Activated naive CD4-positive, alpha-beta T cell treated with anti-CD3 and anti-CD28 coated beads, Interleukin-2, amount 50 U/mL, for 24 hours (primary cell): ENCODE measurements around the gene DYNC1LI2.
"Not testable (repeated sequence)": the region's sequence is repeated elsewhere in the genome, so short reads cannot be mapped to it uniquely, and the experiment has no call there.

ENCODE experiments used
- H3K27ac Mint-ChIP-seq: one replicate; pipeline ENCODE4 v1.8.0; 2021; ENCODE audit warnings: mild to moderate bottlenecking, mixed read lengths
- H3K27me3 Mint-ChIP-seq: one replicate; pipeline ENCODE4 v1.8.0; 2021; ENCODE audit warnings: mixed read lengths
- H3K36me3 Mint-ChIP-seq: one replicate; pipeline ENCODE4 v1.8.0; 2021; ENCODE audit warnings: mixed read lengths
- H3K4me1 Mint-ChIP-seq: one replicate; pipeline ENCODE4 v1.8.0; 2021; ENCODE audit warnings: mixed read lengths
- H3K4me3 Mint-ChIP-seq: one replicate; pipeline ENCODE4 v1.8.0; 2021; ENCODE audit warnings: mild to moderate bottlenecking, mixed read lengths
- H3K9me3 Mint-ChIP-seq: one replicate; pipeline ENCODE4 v1.8.0; 2021; ENCODE audit warnings: mixed read lengths

DYNC1LI2 gene

GRCh38 chr16:66695471-66695934 lies 55.9 kb downstream of the DYNC1LI2 start:
- no peak overlapping the region for H3K27ac Mint-ChIP-seq
- H3K9me3 Mint-ChIP-seq: no peaks in the 10 kb centered on the region
- H3K27me3 Mint-ChIP-seq: peaks cover 4% of the 10 kb centered on the region
- peaks cover 12% of the 10 kb centered on the region for H3K4me1 Mint-ChIP-seq
- H3K36me3 Mint-ChIP-seq: no peaks in the 10 kb centered on the region
- peak overlapping the region; percentile 79 for H3K4me3 Mint-ChIP-seq

GRCh38 chr16:66693149-66693548 lies 58.3 kb downstream of the DYNC1LI2 start:
- Mint-ChIP-seq H3K4me1 (peaks cover 12% of the 10 kb centered on the region), H3K27me3 (peaks cover 4% of the 10 kb centered on the region), H3K36me3 (no peaks in the 10 kb centered on the region), H3K27ac (no peak overlapping the region), H3K4me3 (no peak overlapping the region), H3K9me3 (no peaks in the 10 kb centered on the region)

GRCh38 chr16:66692341-66692740 lies 59.1 kb downstream of the DYNC1LI2 start:
- Mint-ChIP-seq H3K4me1 (peaks cover 12% of the 10 kb centered on the region), H3K36me3 (no peaks in the 10 kb centered on the region), H3K9me3 (no peaks in the 10 kb centered on the region), H3K27ac (no peak overlapping the region), H3K27me3 (peaks cover 4% of the 10 kb centered on the region), H3K4me3 (no peak overlapping the region)

- Mint-ChIP-seq H3K4me3 (no peak overlapping the region), H3K27me3 (peaks cover 4% of the 10 kb centered on the region), H3K4me1 (peaks cover 12% of the 10 kb centered on the region), H3K36me3 (no peaks in the 10 kb centered on the region), H3K9me3 (no peaks in the 10 kb centered on the region), H3K27ac (no peak overlapping the region)
These were observed 60.2 kb downstream of the DYNC1LI2 start for GRCh38 chr16:66691234-66691633.

- Mint-ChIP-seq H3K27me3 (peaks cover 4% of the 10 kb centered on the region), H3K36me3 (no peaks in the 10 kb centered on the region), H3K27ac (no peak overlapping the region), H3K9me3 (no peaks in the 10 kb centered on the region), H3K4me1 (peaks cover 6% of the 10 kb centered on the region), H3K4me3 (no peak overlapping the region)
These were observed 61.1 kb downstream of the DYNC1LI2 start for GRCh38 chr16:66690106-66690847.

- Mint-ChIP-seq H3K27me3 (peaks cover 2% of the 10 kb centered on the region), H3K27ac (no peak overlapping the region), H3K9me3 (no peaks in the 10 kb centered on the region), H3K4me1 (no peaks in the 10 kb centered on the region), H3K36me3 (no peaks in the 10 kb centered on the region), H3K4me3 (no peak overlapping the region)
These were observed 62.1 kb downstream of the DYNC1LI2 start for GRCh38 chr16:66689282-66689681.

GRCh38 chr16:66687906-66688625 lies 63.3 kb downstream of the DYNC1LI2 start:
- Mint-ChIP-seq H3K27ac (no peak overlapping the region), H3K27me3 (no peaks in the 10 kb centered on the region), H3K36me3 (no peaks in the 10 kb centered on the region), H3K4me1 (no peaks in the 10 kb centered on the region), H3K9me3 (no peaks in the 10 kb centered on the region), H3K4me3 (no peak overlapping the region)

GRCh38 chr16:66685501-66686115 lies 65.8 kb downstream of the DYNC1LI2 start:
- not testable (repeated sequence) for H3K36me3 Mint-ChIP-seq, H3K27me3 Mint-ChIP-seq, H3K4me1 Mint-ChIP-seq, H3K4me3 Mint-ChIP-seq, H3K27ac Mint-ChIP-seq, H3K9me3 Mint-ChIP-seq

GRCh38 chr16:66682271-66682670 lies 69.1 kb downstream of the DYNC1LI2 start:
- H3K27me3 Mint-ChIP-seq: no peaks in the 10 kb centered on the region
- no peak overlapping the region for H3K27ac Mint-ChIP-seq
- H3K4me1 Mint-ChIP-seq: no peaks in the 10 kb centered on the region
- no peaks in the 10 kb centered on the region for H3K36me3 Mint-ChIP-seq
- no peaks in the 10 kb centered on the region for H3K9me3 Mint-ChIP-seq
- H3K4me3 Mint-ChIP-seq: no peak overlapping the region

GRCh38 chr16:66681676-66682075 lies 69.7 kb downstream of the DYNC1LI2 start:
- no peaks in the 10 kb centered on the region for H3K9me3 Mint-ChIP-seq
- no peak overlapping the region for H3K27ac Mint-ChIP-seq
- no peaks in the 10 kb centered on the region for H3K4me1 Mint-ChIP-seq
- H3K27me3 Mint-ChIP-seq: no peaks in the 10 kb centered on the region
- no peaks in the 10 kb centered on the region for H3K36me3 Mint-ChIP-seq
- no peak overlapping the region for H3K4me3 Mint-ChIP-seq

GRCh38 chr16:66678337-66678736 lies 73.1 kb downstream of the DYNC1LI2 start:
- no peak overlapping the region for H3K27ac Mint-ChIP-seq
- no peaks in the 10 kb centered on the region for H3K9me3 Mint-ChIP-seq
- H3K36me3 Mint-ChIP-seq: no peaks in the 10 kb centered on the region
- H3K4me3 Mint-ChIP-seq: no peak overlapping the region
- H3K27me3 Mint-ChIP-seq: no peaks in the 10 kb centered on the region
- H3K4me1 Mint-ChIP-seq: no peaks in the 10 kb centered on the region

- no peaks in the 10 kb centered on the region for H3K36me3 Mint-ChIP-seq
- H3K4me1 Mint-ChIP-seq: no peaks in the 10 kb centered on the region
- H3K27ac Mint-ChIP-seq: no peak overlapping the region
- no peaks in the 10 kb centered on the region for H3K27me3 Mint-ChIP-seq
- H3K9me3 Mint-ChIP-seq: no peaks in the 10 kb centered on the region
- H3K4me3 Mint-ChIP-seq: no peak overlapping the region
These were observed 73.6 kb downstream of the DYNC1LI2 start for GRCh38 chr16:66677836-66678235.

- Mint-ChIP-seq H3K4me1 (no peaks in the 10 kb centered on the region), H3K9me3 (no peaks in the 10 kb centered on the region), H3K36me3 (no peaks in the 10 kb centered on the region), H3K4me3 (no peak overlapping the region), H3K27me3 (no peaks in the 10 kb centered on the region), H3K27ac (no peak overlapping the region)
These were observed 74.2 kb downstream of the DYNC1LI2 start for GRCh38 chr16:66677179-66677578.

GRCh38 chr16:66676599-66676998 lies 74.8 kb downstream of the DYNC1LI2 start:
- Mint-ChIP-seq H3K9me3 (no peaks in the 10 kb centered on the region), H3K36me3 (no peaks in the 10 kb centered on the region), H3K4me1 (no peaks in the 10 kb centered on the region), H3K27ac (no peak overlapping the region), H3K4me3 (no peak overlapping the region), H3K27me3 (no peaks in the 10 kb centered on the region)

GRCh38 chr16:66673691-66674090 lies 77.7 kb downstream of the DYNC1LI2 start:
- Mint-ChIP-seq H3K4me1 (no peaks in the 10 kb centered on the region), H3K27ac (no peak overlapping the region), H3K36me3 (no peaks in the 10 kb centered on the region), H3K9me3 (no peaks in the 10 kb centered on the region), H3K27me3 (no peaks in the 10 kb centered on the region), H3K4me3 (no peak overlapping the region)
